Posterior cingulate gyrus (tissue), 11 donors: ENCODE data around the gene ZNF277.

Source experiments
- DNase-seq, 10 donors: peaks; one replicate each; pipeline versions ENCODE4 v3.0.0 to v3.0.0-alpha.2; 2020 to 2021; ENCODE audit warnings: mixed read lengths in 3 of 10
- intact Hi-C: fragments of 100-400 bp; cut with DNase I; formaldehyde crosslinking; loops from one replicate; pipeline ENCODE4 v1.15.1; 2023

Gene ZNF277

DNA sequence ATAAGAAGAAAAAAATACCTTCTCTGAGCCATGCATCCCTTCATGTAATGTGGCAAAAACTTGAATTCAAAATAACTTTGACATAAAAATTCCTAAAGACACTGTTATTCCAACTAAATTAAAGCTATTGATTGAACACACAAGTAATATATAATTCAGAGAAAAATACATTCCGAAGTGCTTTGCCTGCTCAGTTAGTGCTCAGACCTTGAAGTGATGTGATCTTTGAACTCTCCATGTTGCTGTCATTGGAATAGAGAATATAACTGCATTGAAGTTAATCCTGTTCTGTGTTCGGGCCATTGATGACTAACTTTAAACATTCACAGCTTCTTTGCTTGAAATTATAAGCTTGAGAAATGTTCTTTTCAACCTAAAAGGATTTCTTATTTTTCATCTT is 129.8 kb downstream of the ZNF277 start:
- intact Hi-C loops = no loop called here

GRCh38 chr7:112336936-112337576 is 130.6 kb downstream of the ZNF277 start:
- intact Hi-C loops = no loop called here
- no peak for DNase-seq

More for the DNA sequence above, 129.8 kb downstream of the ZNF277 start:
- DNase-seq = no peak

DNA sequence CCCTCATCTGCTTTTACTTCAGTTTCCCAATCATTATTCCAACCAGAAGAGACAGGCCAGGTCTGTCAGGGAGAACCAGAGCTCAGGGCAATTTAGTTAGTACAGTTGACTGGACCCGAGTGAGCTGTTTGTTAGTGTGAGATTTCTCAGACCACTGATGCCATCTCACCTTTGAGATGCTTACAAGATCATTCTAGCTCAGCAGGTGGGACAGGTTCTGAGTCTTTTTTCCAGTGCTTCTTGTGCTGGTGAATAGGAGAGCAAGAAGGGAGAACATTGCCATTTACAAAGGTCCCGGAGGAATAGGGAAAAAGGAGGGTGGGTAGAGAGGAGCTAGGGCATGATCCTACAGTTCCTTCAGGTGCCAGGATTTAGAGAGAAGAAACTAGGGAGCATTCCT is 131.4 kb downstream of the ZNF277 start:
- intact Hi-C loops = no loop called here
- no peak for DNase-seq

DNA sequence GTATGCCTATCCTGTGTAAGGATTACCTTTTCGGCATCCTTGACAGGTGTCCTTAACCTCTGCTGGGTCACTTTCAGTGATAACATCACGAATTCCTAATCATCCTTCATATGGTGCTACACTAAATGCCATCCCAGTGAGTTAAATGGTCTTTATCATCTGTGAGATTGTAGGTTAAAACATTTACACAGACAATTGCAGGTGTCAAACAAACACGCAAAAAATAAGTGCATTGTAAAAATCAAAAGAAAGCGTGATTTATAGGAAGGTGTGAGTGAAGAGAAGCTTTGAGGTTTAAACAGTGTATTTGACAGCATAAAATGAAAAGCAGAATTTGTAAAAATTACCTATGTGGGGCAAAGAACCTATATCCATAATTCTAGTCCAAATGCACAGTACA is 132.3 kb downstream of the ZNF277 start:
- intact Hi-C loops = no loop called here
- no peak for DNase-seq

GRCh38 chr7:112341464-112341863 is 135.0 kb downstream of the ZNF277 start:
- DNase-seq = no peak
- intact Hi-C loops = no loop called here

GRCh38 chr7:112346381-112347060 is 140.0 kb downstream of the ZNF277 start:
- intact Hi-C loops = no loop called here
- DNase-seq = no peak

DNA sequence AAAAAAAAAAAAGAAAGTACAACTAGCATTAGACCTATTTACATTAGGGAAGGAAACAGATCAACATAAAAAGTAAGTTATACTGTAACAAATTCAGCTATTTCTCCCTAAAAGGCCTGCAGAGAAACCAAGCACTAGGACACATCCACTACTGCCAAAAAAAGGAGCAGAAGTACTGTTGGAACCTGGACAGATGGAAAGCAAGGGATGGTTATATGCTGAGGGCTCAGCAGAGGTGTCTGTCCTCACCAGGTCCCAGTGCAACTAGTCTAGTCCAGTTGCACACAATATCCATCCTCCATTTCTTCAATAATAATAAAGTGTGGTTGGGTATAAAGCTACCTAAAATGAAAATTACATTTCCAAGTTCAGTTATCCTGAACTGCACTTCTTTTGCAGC is 140.6 kb downstream of the ZNF277 start:
- no peak for DNase-seq
- intact Hi-C loops = no loop called here

GRCh38 chr7:112350585-112350984 is 144.1 kb downstream of the ZNF277 start:
- intact Hi-C loops = no loop called here
- no peak for DNase-seq

DNA sequence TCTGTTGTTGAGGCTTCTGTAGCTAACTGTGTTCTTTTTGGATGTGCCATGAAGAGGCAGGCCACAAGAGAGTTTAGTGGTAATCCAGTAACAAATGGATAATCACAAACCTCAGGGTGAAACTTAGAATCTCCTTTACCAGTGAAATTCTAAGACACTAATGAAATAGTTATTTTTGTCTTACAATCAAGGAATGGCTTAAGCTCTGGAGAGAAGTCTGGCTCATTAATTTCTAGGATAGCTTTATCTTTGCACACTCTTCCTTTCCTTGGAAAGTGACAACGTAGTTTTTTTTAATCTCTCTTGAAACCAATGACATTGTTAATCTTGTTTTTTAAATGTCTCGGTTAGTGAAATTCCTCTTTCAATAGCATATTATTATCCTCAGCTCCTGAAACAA is 150.1 kb downstream of the ZNF277 start:
- intact Hi-C loops = no loop called here
- no peak for DNase-seq

DNA sequence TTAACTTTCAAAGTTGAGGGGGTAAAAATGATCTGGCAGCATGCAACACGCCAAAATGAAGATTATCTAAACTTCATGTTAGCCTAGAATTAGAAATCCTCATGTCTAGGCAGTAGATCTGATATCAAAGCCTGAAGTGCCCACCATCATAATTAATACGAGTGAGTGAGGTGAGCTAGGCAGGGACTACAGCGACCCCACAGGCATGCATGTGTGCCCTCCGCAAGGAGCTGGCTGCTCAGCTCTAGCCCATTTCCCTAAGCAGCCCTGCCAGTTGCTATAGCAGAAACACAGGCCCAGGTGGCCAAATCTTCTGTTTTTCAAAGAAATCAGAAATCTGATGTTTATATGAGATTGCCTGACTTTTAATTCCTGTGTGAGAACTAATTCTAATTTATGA is 150.6 kb downstream of the ZNF277 start:
- intact Hi-C loops = no loop called here
- DNase-seq = no peak

DNA sequence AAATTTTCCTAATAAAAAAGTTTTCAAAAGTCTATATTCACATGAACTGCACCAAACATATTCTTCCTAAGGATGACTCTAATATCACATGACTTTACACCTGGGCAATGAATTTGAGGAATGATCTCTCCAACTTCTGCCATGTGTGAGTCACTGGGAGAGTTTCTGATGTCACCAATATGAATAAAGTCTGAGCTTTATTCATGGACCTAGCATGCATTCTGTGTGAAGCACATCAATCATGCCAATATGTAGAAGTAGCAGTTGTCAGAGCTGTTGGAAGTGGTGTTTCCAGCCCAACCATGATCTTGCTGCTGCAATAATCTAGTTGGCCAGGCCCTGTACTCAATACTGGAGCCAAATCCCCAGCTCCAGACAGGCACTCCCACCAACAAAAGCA is 152.0 kb downstream of the ZNF277 start:
- intact Hi-C loops = no loop called here
- no peak for DNase-seq

GRCh38 chr7:112359086-112359485 is 152.6 kb downstream of the ZNF277 start:
- intact Hi-C loops = no loop called here
- DNase-seq = no peak

DNA sequence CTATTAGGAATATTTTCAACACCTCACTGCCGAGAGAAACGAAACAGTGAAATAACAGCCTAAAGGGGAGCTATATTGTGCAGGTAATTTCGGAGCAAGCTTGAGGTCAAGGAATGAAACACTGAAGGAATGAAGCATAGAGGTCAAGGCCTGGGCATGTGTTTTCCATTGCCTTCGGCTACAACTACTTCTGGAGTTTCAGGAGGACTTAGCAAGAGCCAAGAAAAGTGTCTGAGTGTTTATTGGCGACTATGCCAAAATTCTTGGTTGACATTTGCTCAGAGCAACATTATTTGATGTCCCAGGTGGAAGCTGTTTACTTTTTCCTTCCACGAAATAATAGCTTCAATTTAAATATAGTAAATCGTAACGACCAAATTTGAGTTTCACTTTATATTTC is 154.2 kb downstream of the ZNF277 start:
- intact Hi-C loops = no loop called here
- no peak for DNase-seq

GRCh38 chr7:112361154-112361553 is 154.7 kb downstream of the ZNF277 start:
- intact Hi-C loops = no loop called here

GRCh38 chr7:112362053-112362650 is 155.7 kb downstream of the ZNF277 start:
- DNase-seq = no peak
- intact Hi-C loops = no loop called here

More at GRCh38 chr7:112361154-112361553, 154.7 kb downstream of the ZNF277 start:
- DNase-seq = no peak

- intact Hi-C loops = no loop called here
- no peak for DNase-seq
Observed at GRCh38 chr7:112362731-112363131, 156.2 kb downstream of the ZNF277 start.

DNA sequence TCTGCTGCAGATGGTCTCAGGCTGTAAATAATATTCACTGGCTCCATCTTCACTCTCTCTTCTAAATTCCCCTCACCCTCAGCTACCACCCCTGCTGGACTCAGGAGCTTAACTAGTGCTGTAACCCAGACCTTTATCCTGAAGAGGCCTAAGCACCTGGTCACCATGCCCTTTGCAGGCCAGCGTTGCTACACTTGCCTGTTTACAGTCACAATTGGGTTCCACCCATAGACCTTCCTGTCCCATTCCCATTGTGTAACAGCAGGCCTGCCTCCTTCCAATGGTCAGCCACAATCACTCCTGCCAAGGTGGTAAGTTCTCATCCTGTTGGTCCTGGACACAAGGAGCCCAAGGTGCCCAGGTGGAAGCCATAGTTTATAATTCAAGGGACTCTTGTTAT is 157.9 kb downstream of the ZNF277 start:
- DNase-seq = no peak
- intact Hi-C loops = no loop called here

DNA sequence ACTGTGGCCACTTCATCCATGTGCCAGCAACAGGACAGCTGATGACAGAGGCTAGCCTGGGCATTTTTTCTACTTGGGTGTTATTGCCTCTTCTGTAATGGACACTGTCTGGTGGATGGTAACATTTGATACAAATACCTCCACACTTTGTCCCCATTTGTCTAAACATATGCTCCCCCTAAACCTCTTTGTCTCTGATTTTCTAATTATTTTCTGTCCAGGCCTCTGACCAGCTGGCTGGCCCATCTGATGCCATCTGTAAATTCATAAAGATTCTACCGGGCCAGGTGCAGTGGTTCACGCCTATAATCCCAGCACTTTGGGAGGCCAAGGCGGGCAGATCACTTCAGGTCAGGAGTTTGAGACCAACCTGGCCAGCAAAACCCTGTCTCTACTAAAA is 159.1 kb downstream of the ZNF277 start:
- no peak for DNase-seq
- intact Hi-C loops = no loop called here

GRCh38 chr7:112366886-112367285 is 160.4 kb downstream of the ZNF277 start:
- intact Hi-C loops = no loop called here
- no peak for DNase-seq

GRCh38 chr7:112370436-112370835 is 163.9 kb downstream of the ZNF277 start:
- DNase-seq = peak in 1 of 10 donors; percentile 7
- intact Hi-C loops = no loop called here

DNA sequence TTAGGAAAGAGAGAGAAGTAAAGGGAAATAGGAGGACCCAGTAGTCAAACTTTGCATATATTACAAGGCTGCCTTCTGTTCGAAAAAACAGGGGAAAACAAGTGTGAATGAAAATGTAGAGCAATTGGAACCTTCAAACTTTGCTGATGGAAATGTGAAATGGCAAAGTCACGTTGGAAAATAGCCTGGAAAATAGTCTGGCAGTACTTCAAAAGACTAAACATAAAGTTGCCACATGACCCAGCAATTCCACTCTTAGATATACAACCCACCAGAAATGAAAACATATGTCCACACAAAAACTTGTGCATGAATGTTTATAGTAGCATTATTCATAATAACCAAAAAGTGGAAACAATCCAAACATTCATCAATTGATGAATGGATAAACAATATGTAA is 165.2 kb downstream of the ZNF277 start:
- DNase-seq = no peak
- intact Hi-C loops = no loop called here

- no peak for DNase-seq
- intact Hi-C loops = no loop called here
Observed at GRCh38 chr7:112372101-112372500, 165.6 kb downstream of the ZNF277 start.
